GM18858 (cell line): ENCODE results near the gene APBA2.

Source experiments
- ATAC-seq: cut with Tn5 transposase; IDR thresholded peaks from one replicate; pipeline ENCODE4 v1.9.1; 2021; ENCODE audit not compliant: unreplicated experiment

Gene APBA2

DNA sequence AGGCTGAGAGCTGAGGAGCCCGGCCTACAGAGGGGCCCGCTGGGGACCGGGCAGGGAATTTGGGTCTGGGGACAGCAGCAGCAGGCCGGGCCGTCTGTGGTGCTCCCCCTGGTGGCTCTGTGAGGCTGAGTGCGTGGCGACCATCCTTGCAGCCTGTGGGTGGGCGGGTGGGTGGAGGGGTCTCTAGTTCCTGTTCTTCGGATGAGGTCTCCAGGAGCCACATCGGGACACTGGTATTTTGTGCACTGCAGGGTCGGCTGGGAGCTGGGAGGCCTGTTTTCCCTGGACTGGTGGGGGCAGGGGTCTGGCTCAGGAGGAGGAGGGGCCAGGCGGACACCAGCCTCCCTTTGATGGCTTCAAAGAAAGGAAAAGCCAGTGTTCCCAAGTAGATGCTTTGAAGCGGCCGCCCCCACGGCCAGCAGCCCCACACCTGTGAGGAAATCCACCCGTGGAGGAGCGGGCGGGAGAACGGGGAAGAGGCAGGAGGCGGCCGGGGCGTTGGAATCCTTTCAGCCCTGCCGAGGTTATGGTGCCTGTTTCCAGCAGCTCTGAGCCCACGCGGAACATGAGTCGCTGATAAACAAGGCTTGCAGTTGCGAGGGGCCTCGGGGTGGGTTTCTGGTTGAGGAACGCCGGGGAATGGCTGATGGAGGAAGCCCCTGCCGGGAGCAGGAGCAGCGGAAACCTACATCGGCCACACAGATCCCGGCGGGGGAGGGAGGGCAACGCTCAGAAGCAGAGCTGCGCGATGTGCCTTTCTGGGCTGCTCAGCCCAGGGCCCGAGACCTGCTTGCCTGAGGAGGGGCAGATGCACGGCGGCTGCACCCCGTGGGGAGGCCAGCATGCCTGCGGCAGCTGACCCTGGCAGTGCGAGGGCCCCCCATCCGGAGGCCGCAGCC, 229.6 kb downstream of the APBA2 start:
- ATAC-seq, result no peak

DNA sequence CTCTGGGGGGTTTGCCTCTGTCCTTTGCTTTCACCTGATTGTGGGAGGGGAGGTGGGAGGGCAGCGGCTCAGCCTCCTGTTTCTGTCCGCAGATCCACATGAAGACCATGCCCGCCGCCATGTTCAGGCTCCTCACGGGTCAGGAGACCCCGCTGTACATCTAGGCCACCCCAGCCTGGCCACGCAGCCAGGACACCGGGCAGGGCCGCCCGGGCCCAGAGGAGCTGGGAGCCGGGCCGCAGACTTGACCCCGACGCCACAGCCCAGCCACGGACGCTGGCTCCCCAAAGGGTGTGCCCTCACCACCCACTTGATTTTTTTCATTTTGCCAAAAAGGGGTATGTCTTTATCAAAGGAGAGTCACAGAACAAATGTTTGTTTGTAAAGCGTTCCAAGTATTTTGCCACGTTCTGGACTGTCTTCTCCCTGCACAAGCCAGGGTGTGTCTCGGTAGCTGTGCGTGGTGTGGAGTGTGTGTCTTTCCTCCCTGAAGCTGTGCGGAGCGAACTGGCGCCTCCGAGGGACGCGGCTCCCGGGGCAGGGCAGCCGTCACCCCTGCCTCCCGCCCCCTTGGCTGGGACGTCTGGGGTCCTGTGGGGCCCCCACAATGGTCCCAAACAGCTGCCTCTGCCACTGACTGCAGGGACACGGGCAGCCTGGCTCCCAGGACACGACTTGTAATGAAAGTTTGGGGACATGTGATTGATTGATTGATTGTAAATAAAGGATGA, 231.4 kb downstream of the APBA2 start:
- no peak for ATAC-seq

DNA sequence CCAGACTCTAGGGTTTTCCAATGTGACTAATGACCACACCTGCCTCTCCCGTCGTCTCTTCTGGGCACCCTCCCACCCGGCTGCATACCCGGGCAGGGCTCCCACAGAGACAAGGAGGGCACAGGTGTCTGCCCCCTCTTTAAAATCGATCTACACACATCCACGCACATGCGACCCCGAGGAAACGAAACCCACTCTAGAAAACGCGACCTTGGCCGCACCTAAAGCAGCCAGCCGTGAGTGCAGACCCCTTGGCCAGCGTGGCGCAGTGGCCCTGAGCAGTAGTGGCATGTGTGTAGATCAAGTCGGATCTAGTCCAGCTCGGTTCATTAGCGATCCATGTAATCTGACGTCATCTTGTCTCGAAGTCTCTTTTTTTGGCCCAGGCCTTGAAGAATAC, 232.0 kb downstream of the APBA2 start:
- ATAC-seq, result no peak

DNA sequence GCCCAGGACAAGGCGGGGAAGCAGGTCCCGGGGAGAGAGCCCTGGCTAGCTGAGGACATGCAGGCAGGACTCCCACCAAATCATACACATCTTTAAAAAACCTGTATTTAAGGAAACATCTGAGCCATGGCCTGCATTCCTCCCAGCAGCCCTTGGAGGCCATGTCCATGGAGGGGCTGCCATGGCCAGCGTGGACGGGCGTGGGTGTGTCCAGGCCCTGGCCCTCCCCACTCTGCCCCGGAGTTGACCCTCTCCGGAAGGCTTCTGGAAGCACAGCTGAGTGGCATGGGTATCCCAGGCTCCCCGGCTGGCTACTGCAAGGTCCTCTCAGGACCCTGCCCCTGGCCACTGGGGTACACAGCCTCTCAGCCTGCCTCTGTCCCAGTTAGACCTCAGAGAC, 234.1 kb downstream of the APBA2 start:
- ATAC-seq, result no peak

DNA sequence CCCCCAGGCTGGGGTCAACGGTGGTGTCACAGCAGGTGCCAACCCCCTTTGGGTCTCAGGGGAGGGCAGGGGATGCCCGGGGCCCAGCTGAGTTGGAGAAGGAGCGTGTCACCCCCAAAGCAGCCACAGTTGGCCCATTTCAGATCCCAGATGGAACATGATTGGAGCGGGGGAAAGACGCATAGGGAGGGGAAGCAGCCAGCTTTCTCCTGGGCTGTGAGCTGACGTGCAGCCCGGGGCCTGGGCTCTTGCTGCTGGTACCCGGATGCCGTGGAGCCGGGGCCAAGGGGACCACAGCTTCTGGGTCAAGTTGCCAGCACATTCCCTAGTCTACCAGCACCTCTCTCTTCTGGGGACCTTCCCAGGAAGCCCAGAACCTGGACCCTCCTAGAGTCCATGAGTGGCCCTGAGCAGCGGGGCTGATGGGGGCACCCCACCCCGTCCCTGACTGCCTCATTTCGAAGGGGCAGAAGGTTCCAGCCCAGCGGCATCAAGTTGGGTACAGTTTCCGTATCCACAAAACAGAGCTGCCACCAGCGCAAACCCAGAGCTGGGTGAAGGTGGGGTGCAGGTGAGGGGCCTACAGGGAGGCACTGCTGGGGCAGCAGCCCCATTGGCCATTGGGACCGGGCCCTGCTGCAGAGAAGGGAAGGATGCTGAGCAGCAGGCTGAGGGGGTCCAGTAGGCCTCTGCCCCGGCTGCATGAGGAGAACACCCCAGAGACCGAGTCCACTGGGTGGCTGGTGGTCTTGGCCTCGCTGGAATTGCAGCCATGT, 235.0 kb downstream of the APBA2 start:
- no peak for ATAC-seq

DNA sequence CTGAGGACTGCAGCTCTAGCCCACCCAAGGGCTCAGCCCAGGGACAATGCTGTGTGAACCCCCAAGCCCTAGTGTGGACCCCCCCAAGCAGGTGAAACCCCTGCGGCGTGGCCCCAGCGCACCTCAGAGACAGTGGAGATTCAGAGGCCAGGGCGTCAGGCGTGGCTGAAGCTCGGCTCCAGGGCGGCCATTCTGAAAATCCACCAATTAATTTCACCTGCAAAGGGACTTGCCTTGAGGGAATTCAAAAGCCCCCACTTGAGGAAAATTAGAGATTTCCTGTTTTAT, 235.5 kb downstream of the APBA2 start:
- no peak for ATAC-seq

DNA sequence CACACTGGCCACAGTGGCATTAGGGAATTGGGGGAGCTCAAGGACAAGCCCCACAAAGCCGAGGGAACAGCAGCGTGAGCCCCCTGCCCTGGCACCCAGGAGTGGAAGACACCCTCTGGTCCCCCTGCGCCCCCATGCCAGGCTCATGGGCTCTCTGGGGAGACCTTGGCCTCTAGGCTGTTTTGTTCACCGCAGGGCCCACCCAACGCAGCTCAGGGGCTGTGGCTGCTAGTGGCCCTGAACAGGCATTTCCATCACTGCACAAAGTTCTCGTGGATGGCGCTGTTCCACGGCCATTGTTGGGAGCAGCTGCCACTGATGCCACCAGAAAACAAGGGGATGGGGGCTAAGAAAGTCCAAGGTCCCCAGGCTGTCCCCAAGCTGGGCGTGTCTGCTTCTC, 236.1 kb downstream of the APBA2 start:
- no peak for ATAC-seq

DNA sequence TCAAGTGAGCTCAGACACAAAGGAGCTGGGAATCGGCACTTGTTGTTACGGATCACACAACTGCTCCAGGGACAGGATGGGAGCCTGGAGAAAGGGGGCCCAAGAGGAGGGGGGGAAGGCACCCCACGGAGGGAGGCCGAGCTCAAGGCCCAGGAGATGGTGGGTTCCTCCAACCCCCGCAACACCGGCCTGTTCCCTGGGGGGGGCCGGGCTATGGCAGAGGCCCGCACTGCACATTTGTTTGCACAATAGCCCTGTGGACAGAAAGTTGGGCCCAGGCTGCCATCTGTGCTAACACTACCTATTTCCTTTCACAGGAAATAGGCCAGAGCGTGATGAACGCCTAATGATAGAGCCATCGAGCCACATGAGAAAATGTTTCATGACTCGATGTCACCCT, 236.7 kb downstream of the APBA2 start:
- no peak for ATAC-seq

DNA sequence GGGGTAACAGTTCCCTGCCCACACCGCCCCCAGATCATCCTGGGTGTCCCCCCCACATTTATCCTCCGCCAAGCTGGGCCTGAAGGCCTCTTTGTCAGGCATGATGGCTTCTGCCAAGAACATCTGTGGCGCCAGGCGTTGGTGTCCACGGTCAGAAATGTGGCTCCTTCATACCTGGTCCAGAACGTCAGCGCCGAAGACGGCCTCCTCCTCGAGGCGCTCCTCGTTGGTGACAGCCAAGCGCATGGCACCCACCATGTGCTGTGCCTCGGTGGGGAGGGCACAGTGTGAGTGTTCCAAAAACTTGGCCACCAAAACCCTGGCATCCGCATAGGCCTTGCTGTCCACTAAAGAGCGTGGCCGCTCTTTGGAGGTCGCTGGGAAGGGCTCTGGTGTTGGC, 237.4 kb downstream of the APBA2 start:
- ATAC-seq, result no peak

DNA sequence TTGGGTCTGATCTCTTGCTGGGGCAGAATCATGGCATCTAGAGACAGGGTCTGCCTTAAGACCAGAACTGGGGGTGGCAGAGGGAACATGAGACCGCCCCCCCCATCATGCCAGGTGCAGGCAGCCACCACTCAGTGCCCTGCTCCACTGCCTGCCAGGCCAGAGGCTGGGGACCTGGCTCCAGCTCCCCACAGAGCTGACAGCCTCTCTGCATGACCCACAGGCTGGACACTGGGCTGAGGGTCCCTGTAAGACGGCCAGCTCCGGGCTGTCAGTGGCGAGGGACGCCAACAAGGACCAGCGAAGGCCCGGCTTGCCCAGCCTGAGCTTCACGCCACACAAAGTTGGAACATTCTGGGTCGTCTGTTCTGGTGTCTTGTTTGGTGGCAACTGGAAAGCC, 238.2 kb downstream of the APBA2 start:
- no peak for ATAC-seq

DNA sequence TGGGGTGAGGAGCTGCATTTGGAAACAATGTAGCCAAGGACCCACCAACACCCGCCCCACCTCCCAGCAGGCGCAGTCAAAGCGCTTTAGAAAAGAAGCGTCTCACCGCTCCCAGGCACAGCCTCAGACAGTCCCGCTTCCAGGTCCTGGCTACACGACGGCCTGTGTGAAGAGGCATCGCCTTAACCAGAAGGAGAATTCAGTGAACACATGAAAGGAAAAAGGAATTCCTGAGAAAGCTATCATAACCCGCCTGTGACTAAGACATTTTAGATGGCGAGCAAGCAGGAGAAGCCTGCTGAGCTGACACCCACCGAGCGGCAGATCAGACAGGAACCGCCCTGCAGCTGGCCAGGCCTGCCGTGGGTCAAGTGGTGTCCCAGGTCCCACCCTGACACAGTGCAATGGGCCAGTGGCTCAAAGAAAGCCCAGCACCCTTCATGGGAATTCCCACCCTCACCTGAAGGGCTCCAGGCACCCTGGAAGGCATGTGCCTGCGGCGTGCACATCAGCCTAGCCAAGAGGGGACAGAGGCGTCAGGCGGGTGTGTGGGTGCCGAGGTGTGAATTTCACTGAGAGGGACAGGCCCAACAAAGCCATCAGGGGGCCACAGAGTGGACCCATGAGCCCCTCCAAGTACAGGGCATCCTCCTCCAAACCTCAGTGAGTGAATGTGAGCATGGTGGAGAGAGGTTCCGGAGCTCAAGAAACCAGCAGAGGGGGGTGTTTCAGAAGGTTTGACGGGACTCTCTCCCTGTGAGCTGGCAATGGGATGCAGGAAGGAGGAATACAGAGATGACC, 239.0 kb downstream of the APBA2 start:
- no peak for ATAC-seq

DNA sequence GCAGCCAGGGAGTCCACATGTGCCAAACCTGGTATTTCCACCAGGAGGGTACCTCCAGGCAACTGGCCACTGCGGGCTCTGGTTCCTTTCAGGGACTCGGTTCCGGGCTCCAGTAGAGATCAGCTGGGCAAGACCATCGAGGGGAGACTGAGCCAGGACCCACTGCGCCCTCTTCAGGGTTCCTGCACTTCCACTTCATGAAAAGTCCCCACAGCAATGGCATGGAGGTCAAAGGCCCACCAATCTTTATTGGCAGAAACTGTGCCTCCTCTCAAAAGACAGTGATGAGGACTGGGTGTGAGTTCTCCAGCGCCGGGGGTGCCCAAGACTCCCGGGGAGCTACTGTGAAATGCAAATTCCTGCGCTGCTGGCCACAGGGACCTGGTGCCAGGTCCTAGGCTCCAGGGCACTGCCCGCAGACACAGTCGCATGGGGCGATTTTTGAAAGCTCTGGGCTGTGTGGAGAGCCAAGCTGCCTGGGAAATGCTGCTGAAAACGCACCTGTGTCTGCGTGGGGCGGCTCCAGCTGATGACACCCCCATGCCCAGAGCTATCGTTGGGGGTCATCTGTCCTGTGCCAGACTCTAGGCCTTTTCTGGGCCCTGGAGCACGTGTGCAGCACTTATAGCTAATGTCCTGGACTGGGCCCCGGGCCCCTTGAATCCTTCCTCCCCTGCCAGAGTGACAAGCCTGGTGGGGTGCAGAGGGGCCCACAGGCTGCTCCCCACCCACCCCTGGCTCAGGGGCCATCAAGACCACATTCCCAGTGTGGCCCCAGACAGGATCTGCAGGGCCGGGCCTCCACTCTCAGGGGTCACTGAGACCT, 239.8 kb downstream of the APBA2 start:
- ATAC-seq, result no peak

DNA sequence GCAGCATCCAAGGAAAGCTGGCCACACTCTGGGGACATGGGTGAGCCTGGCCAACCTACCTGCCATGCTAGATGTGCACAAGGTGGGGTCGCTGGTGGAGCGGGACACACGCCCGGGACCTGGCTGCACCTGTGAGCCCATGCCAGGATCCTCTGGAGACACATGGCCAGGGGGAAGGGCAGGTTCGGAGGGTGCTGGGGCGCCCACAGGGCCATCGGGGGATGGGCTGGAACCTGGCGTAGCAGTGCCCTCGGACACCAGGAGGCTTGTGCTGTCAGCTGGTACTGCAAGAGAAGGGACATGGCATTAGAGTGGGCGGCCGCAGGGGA, 240.4 kb downstream of the APBA2 start:
- ATAC-seq, result no peak

DNA sequence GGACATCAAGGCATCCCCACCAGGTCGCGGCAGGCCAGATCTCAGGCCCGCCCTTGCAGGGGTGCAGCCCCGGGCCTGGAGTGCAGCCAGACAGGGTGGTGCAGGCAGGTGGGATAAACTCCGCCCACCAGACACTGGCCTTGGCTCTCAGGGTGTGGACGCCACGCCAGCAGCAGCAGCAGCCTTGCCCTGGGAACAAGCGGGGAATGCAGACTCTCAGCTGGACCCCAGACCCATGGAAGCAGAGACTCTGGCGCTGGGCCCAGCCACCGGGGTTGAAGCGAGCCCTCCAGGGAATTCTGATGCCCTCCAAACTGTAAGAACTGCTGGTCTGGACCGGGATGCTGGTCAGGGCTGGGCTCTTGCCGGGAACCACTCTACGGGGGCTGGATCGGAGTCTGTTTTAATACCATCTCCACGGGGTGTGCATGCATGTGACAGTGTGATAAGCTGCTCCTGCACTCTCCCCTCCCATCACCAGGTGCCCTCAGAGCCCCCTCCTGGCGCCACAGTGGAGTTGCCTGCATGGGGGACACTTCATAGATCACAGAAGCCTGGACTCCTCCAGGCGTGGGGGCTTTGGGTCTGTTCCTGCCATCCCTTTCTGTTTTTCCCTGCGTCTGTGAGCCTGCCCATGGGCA, 241.2 kb downstream of the APBA2 start:
- no peak for ATAC-seq

DNA sequence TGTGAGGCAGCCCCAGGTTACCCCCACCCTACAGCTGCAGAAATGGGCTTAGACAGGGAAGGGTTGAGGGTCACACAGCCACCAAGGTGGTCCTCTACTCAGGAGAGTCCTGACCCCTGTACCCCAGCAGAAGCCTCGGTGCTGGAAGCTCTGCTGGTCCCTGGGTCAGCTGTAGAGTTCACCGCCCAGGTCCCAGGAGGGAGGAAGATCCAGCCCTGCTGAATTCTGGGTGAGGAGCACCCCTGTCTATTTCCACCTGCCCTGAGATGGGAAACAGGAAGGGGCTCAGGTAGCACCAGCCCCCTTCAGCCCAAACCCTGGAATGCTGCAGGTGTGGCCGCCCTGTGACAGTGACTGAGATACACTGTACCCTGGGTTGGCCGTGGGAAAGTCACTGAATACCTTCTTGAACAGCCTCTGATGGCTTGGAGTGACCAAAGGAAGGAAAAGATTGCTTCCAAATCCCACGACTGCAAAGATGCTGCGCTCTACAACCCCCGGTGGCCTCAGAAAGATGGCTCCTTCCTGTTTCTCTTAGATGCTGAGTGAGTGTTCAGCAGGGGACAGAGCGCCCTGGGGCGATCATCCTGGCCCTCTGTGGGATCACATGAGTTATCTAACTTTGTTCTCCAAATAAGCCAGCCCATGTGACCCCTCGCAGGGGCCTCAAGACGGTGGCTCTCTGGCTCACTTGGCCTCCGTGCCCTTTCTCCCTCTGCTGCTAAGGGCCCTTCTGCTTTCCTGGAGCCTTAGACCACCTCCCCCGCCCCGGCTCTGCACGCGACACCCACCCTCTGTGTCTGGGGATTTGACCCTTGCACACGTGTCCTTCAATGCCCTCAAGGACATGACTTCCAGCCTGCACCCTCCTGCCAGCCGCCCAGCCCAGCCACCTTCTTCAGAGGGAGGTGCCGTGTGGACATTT, 242.0 kb downstream of the APBA2 start:
- ATAC-seq, result no peak

DNA sequence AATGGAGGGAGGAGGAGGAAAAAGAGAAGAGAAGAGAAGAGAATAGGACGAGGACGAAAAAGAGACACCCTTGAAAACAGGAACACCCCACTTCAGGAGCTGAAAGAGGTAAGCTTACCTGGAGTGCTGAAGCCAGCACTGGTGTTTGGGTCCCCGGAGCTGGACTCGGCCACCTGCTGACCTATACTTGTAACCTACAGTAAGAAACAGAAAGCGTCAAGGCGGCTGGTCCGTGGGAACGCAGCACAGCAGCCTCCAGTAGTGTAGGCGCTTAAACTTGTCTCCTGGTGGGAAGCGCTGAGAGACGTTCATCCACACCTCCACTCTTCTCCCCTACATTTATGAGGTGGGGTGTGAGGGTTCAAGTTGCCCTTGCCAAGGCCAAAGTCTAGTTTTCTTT, 242.9 kb downstream of the APBA2 start:
- no peak for ATAC-seq

DNA sequence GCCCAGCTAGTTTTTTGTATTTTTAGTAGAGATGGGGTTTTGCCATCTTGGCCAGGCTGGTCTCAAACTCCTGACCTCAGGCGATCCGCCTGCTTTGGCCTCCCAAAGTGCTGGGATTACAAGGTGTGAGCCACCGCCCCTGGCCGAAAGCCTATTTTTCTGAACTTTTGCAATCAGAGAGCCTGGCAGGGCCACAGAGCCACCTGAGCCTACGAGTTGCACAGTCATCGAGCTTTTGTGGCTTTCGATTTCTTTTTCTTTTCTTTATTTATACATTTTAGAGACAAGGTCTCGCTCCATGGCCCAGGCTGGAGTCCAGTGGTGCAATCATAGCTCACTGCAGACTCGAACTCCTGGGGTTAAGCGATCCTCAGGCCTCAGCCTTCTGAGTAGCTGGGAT, 243.4 kb downstream of the APBA2 start:
- no peak for ATAC-seq

DNA sequence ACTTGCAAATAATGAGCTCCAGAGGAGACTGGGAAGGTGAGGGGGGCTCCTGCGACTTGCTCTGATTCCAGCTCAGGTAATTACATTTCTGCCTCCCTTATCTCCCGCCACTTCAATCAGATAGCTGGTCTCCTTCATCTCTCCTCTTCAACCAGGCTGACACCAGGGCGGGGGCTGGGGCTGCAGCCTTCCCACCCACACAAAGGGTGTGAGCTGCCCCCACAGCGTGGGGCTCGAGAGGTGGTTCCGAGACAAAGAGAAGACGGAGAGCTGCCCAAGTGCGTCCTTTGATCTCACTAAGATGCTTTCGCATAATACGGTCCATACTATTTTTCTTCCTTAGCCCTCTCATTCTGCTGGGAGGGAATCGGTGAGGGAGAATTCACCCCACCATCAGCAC, 244.2 kb downstream of the APBA2 start:
- ATAC-seq, result no peak

DNA sequence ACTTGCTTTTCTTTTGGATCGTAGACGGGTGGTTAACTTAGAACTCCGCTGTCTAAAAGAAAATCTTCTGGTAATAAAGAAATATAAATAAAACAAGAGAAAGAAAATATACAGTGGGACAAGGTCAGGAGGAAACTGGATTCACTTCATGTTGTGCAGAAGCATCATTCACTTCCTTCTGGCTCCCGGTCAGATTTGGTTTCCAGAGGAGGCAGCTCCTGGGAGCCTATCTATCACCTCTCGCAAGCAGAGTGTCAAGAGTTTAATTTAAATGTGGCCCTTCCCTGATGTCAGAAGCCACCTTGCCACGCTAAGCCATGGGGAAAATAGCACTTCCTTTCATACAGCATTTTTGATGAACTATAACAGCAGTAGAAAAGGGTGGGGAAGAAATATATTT, 244.7 kb downstream of the APBA2 start:
- no peak for ATAC-seq
